ENCODE measurements around the gene METTL6.
"Not testable (repeated sequence)": the region's sequence is repeated elsewhere in the genome, so short reads cannot be mapped to it uniquely, and the experiment has no call there.

Gene METTL6

DNA sequence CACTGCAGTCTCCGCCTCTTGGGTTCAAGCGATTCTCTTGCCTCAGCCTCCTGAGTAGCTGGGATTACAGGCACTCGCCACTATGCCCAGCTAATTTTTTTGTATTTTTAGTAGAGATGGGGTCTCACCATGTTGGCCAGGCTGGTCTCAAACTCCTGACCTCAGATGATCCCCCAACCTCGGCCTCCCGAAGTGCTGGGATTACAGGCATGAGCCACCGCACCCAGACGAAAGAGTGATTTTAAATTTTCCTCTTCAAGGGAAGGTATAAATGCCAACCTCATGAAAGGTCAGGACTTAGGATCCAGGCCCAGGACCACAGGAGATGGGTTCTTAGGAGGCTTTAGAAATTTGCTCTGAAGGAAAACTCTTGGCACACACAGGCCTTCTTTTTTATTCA is 16.4 kb downstream of the METTL6 start:
- not testable (repeated sequence) for H3K9ac ChIP-seq (ENCODE audit: low read length); H2BK12ac ChIP-seq (ENCODE audit: low read length); H3K23ac ChIP-seq (ENCODE audit: low read length); H4K91ac ChIP-seq (ENCODE audit: low read depth, low read length); H3K4me3 ChIP-seq (ENCODE audit: low read depth, low read length); H3K27ac ChIP-seq (ENCODE audit: low read depth, low read length); H4K8ac ChIP-seq (ENCODE audit: low read depth, low read length); H3K9me3 ChIP-seq (ENCODE audit: insufficient read depth, low read depth, low read length); H4K12ac ChIP-seq (ENCODE audit: low read depth, low read length); H3K14ac ChIP-seq (ENCODE audit: low read length); H3K4ac ChIP-seq (ENCODE audit: low read depth, low read length); H3K18ac ChIP-seq (ENCODE audit: low read length); H2BK120ac ChIP-seq (ENCODE audit: insufficient read depth, low read length, poor library complexity); DNase-seq; H2AFZ ChIP-seq (ENCODE audit: insufficient read depth, low read length, poor library complexity); H3K4me1 ChIP-seq (ENCODE audit: control insufficient read depth in 1 of 2, insufficient read depth in 2 of 2, low read length in 2 of 2); H3K27me3 ChIP-seq (ENCODE audit: insufficient read depth, low read length); H3K79me2 ChIP-seq (ENCODE audit: control insufficient read depth, insufficient read depth, low read length, poor library complexity); H2AK5ac ChIP-seq (ENCODE audit: low read length); H3K4me2 ChIP-seq (ENCODE audit: low read length); H2BK5ac ChIP-seq (ENCODE audit: low read depth, low read length, poor library complexity)
- WGBS (ENCODE audit: extremely low coverage, insufficient coverage, insufficient read length) = no CpG with 5 or more reads among the region's 7 CpGs
- Histone ChIP-seq H3K36me3 (ENCODE audit: control insufficient read depth in 1 of 2, insufficient read depth in 2 of 2, low read length in 2 of 2) (peaks cover 22 to 33% of the 10 kb centered on the region in 2 experiments), H3K79me1 (ENCODE audit: low read length) (peaks cover 12% of the 10 kb centered on the region)

DNA sequence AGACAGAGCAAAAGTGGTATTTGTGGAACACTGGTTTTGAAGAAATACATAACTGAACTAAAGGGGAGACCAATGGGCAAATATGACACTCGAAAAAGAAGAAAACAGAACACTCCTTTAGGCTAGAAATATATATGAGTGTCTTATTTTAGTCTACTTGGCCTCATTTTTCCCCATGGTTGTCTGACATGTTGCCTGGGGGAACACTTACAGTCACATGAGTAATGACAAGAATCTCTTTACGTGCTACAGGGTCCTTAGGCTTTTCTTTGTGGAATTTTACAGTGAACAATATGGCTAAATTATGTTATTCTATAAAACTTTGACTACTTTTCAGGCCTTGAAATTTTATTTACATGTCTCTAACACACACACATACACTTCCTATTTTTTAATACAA is 17.6 kb downstream of the METTL6 start:
- H3K36me3 ChIP-seq (ENCODE audit: control insufficient read depth in 1 of 2, insufficient read depth in 2 of 2, low read length in 2 of 2) = peaks cover 20 to 25% of the 10 kb centered on the region in 2 experiments
- no peak overlapping the region for H3K4ac ChIP-seq (ENCODE audit: low read depth, low read length)
- no peak overlapping the region for H3K9ac ChIP-seq (ENCODE audit: low read length)
- peaks cover 12% of the 10 kb centered on the region for H3K79me1 ChIP-seq (ENCODE audit: low read length)
- H3K4me1 ChIP-seq (ENCODE audit: control insufficient read depth in 1 of 2, insufficient read depth in 2 of 2, low read length in 2 of 2) = peaks cover 2 to 8% of the 10 kb centered on the region in 2 experiments
- no peak overlapping the region for H3K4me3 ChIP-seq (ENCODE audit: low read depth, low read length)
- H2BK12ac ChIP-seq (ENCODE audit: low read length) = no peak overlapping the region
- H3K27me3 ChIP-seq (ENCODE audit: insufficient read depth, low read length) = no peaks in the 10 kb centered on the region
- H4K8ac ChIP-seq (ENCODE audit: low read depth, low read length) = no peak overlapping the region
- WGBS (ENCODE audit: extremely low coverage, insufficient coverage, insufficient read length) = no CpG with 5 or more reads among the region's 2 CpGs
- H3K23ac ChIP-seq (ENCODE audit: low read length) = no peak overlapping the region
- H3K9me3 ChIP-seq (ENCODE audit: insufficient read depth, low read depth, low read length) = no peaks in the 10 kb centered on the region
- no peak overlapping the region for H4K12ac ChIP-seq (ENCODE audit: low read depth, low read length)
- H2BK120ac ChIP-seq (ENCODE audit: insufficient read depth, low read length, poor library complexity) = peak overlapping the region; percentile 63
- no peak overlapping the region for H2AK5ac ChIP-seq (ENCODE audit: low read length)
- peak; percentile 67 to 90 for DNase-seq
- no peak overlapping the region for H3K14ac ChIP-seq (ENCODE audit: low read length)
- H2AFZ ChIP-seq (ENCODE audit: insufficient read depth, low read length, poor library complexity) = no peak overlapping the region
- no peak overlapping the region for H3K18ac ChIP-seq (ENCODE audit: low read length)
- H3K27ac ChIP-seq (ENCODE audit: low read depth, low read length) = peak overlapping the region; percentile 53
- H2BK5ac ChIP-seq (ENCODE audit: low read depth, low read length, poor library complexity) = peak overlapping the region; percentile 72
- no peak overlapping the region for H3K4me2 ChIP-seq (ENCODE audit: low read length)
- H3K79me2 ChIP-seq (ENCODE audit: control insufficient read depth, insufficient read depth, low read length, poor library complexity) = peaks cover 2% of the 10 kb centered on the region
- no peak overlapping the region for H4K91ac ChIP-seq (ENCODE audit: low read depth, low read length)

DNA sequence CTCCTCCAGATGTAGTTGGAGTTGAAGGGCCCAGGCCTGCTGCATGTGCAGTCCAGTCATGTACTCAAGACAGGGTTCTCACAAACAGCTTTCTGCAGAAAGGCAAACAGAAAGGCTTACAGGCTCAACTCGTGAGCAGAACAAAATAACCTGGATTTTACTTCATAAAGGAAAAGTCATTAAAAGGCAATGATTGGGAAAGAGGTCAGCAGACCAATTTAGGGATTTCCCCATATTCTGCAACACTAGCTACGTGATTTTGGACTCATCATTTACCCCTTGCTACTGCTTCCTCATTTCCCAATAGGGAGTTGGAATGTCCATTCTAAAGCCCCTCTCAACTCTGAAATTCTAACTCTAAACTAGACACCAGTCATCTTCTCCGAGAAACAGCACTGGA is 18.1 kb downstream of the METTL6 start:
- Histone ChIP-seq H3K4me1 (ENCODE audit: control insufficient read depth in 1 of 2, insufficient read depth in 2 of 2, low read length in 2 of 2) (peaks cover 2 to 8% of the 10 kb centered on the region in 2 experiments), H3K18ac (ENCODE audit: low read length) (no peak overlapping the region), H2AK5ac (ENCODE audit: low read length) (no peak overlapping the region), H2BK120ac (ENCODE audit: insufficient read depth, low read length, poor library complexity) (peak overlapping the region; percentile 85), H2BK12ac (ENCODE audit: low read length) (no peak overlapping the region), H3K14ac (ENCODE audit: low read length) (peak overlapping the region; percentile 1), H4K91ac (ENCODE audit: low read depth, low read length) (peak overlapping the region; percentile 85), H4K8ac (ENCODE audit: low read depth, low read length) (peak overlapping the region; percentile 46), H3K27me3 (ENCODE audit: insufficient read depth, low read length) (no peaks in the 10 kb centered on the region), H3K23ac (ENCODE audit: low read length) (no peak overlapping the region), H2AFZ (ENCODE audit: insufficient read depth, low read length, poor library complexity) (no peak overlapping the region), H3K27ac (ENCODE audit: low read depth, low read length) (peak overlapping the region; percentile 58), H3K4me2 (ENCODE audit: low read length) (no peak overlapping the region), H4K12ac (ENCODE audit: low read depth, low read length) (no peak overlapping the region), H2BK5ac (ENCODE audit: low read depth, low read length, poor library complexity) (peak overlapping the region; percentile 81), H3K36me3 (ENCODE audit: control insufficient read depth in 1 of 2, insufficient read depth in 2 of 2, low read length in 2 of 2) (peaks cover 15 to 20% of the 10 kb centered on the region in 2 experiments), H3K79me2 (ENCODE audit: control insufficient read depth, insufficient read depth, low read length, poor library complexity) (peaks cover 2% of the 10 kb centered on the region), H3K9me3 (ENCODE audit: insufficient read depth, low read depth, low read length) (no peaks in the 10 kb centered on the region), H3K79me1 (ENCODE audit: low read length) (peaks cover 12% of the 10 kb centered on the region), H3K4ac (ENCODE audit: low read depth, low read length) (no peak overlapping the region), H3K9ac (ENCODE audit: low read length) (no peak overlapping the region), H3K4me3 (ENCODE audit: low read depth, low read length) (no peak overlapping the region)
- DNase-seq = peak; percentile 75 to 92
- no CpG with 5 or more reads among the region's 3 CpGs for WGBS (ENCODE audit: extremely low coverage, insufficient coverage, insufficient read length)

DNA sequence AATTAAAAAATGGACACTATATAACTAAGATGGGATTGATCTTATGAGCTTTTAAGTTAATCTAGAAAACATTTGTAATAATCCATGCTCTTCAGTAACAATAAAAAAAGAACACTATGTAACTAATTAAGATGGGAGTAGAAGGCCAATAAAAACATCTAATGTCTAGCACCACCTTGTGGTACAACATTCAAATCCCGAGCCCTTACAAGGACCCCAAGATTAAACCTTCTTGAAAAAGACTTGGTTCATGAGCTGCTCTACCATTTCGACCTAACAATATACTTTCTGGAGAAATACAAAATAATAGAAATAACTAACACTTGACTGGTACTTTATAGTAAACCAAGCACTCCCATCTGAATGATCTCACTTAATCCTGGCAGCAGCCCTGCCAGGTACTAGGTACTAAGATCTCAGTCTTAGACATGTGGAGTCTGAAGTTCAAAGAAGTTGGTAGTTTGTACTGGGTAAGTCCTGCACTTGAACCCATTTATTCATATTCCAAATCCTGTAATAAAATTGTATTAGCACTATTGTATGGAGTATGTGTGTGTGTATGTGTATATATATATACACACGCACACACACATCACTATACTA is 21.8 kb downstream of the METTL6 start:
- Histone ChIP-seq H3K4me3 (ENCODE audit: low read depth, low read length) (no peak overlapping the region), H2BK120ac (ENCODE audit: insufficient read depth, low read length, poor library complexity) (no peak overlapping the region), H3K9me3 (ENCODE audit: insufficient read depth, low read depth, low read length) (no peaks in the 10 kb centered on the region), H3K27ac (ENCODE audit: low read depth, low read length) (no peak overlapping the region), H3K27me3 (ENCODE audit: insufficient read depth, low read length) (no peaks in the 10 kb centered on the region), H3K4ac (ENCODE audit: low read depth, low read length) (no peak overlapping the region), H3K23ac (ENCODE audit: low read length) (no peak overlapping the region), H3K36me3 (ENCODE audit: control insufficient read depth in 1 of 2, insufficient read depth in 2 of 2, low read length in 2 of 2) (peaks cover under 1 to 4% of the 10 kb centered on the region in 2 experiments), H4K8ac (ENCODE audit: low read depth, low read length) (no peak overlapping the region), H2BK5ac (ENCODE audit: low read depth, low read length, poor library complexity) (no peak overlapping the region), H2AFZ (ENCODE audit: insufficient read depth, low read length, poor library complexity) (no peak overlapping the region), H4K91ac (ENCODE audit: low read depth, low read length) (no peak overlapping the region), H3K4me1 (ENCODE audit: control insufficient read depth in 1 of 2, insufficient read depth in 2 of 2, low read length in 2 of 2) (peaks cover 7 to 13% of the 10 kb centered on the region in 2 experiments), H4K12ac (ENCODE audit: low read depth, low read length) (no peak overlapping the region), H3K9ac (ENCODE audit: low read length) (no peak overlapping the region), H3K79me2 (ENCODE audit: control insufficient read depth, insufficient read depth, low read length, poor library complexity) (peaks cover 2% of the 10 kb centered on the region), H3K4me2 (ENCODE audit: low read length) (no peak overlapping the region), H3K79me1 (ENCODE audit: low read length) (peaks cover 13% of the 10 kb centered on the region), H2AK5ac (ENCODE audit: low read length) (no peak overlapping the region), H3K14ac (ENCODE audit: low read length) (no peak overlapping the region), H2BK12ac (ENCODE audit: low read length) (no peak overlapping the region), H3K18ac (ENCODE audit: low read length) (no peak overlapping the region)
- no CpG with 5 or more reads among the region's 3 CpGs for WGBS (ENCODE audit: extremely low coverage, insufficient coverage, insufficient read length)
- DNase-seq = peak in 1 of 2 donors; percentile 61

All from trophoblast cell (in vitro differentiated cells and primary cell).